ENCODE data around the gene PPP2R1B. TPM values are rescaled to one million over a fixed set of nuclear protein-coding genes. Genes with fewer than 3 reads are reported as not detected.

PPP2R1B gene
- total and polyA plus RNA-seq, 2 donors (not counting 3 experiments of a cell fraction or from before 2014, with no cell fraction given), result 18.0 to 50.8 TPM

DNA sequence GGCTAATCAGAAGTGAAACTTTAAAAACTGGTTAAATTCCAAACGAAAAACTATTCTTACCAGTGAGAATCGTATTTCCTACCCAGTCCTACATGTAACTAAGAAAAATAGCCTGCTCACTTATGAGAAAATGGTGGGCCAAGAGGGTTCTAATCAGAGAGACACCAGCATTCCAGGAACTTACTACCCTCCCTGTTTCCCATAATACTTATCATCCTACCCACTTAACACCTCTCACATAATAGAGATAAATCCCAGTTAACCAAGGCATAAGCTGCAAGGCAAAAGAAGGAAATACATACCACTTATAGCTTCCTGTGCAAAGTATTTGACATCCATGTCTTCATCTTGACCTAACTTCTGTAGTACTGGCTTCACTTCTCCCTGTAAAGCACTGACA lies 24.4 kb downstream of the PPP2R1B start:
- Histone ChIP-seq H3K4me3 (replicated peaks in 1 of 3; ENCODE audit: insufficient read depth in 1 of 3, low read depth in 1 of 3, low read length in 3 of 3) (no peak overlapping the region), H4K20me1 (replicated peaks; ENCODE audit: control insufficient read depth, extremely low read depth, insufficient read depth, low read length) (no peaks in the 10 kb centered on the region), H3K9me3 (replicated peaks; ENCODE audit: control insufficient read depth, insufficient read depth, low read length) (no peaks in the 10 kb centered on the region), H3K9ac (replicated peaks; ENCODE audit: extremely low read depth, insufficient read depth, low read length) (no peak overlapping the region), H2AFZ (ENCODE audit: low read depth, low read length) (no peak overlapping the region), H3K36me3 (ENCODE audit: control insufficient read depth in 2 of 2, extremely low read depth in 1 of 2, insufficient read depth in 2 of 2, low read length in 2 of 2) (peaks cover 10 to 18% of the 10 kb centered on the region in 2 experiments), H3K9me1 (replicated peaks; ENCODE audit: control insufficient read depth, extremely low read depth, insufficient read depth, low read length) (no peaks in the 10 kb centered on the region), H3K27ac (ENCODE audit: insufficient read depth, low read depth, low read length) (no peak overlapping the region), H3K27me3 (ENCODE audit: control insufficient read depth in 2 of 2, insufficient read depth in 2 of 2, low read length in 2 of 2) (no peaks in the 10 kb centered on the region), H3K79me2 (ENCODE audit: control insufficient read depth, insufficient read depth, low read length) (peaks cover 2% of the 10 kb centered on the region), H3K4me2 (ENCODE audit: insufficient read depth, low read length) (no peak overlapping the region), H3K4me1 (ENCODE audit: control insufficient read depth, extremely low read depth, insufficient read depth, low read length) (peaks cover 26% of the 10 kb centered on the region)
- no TSS peak for BruUV-seq (replicated peaks)
- dilution Hi-C loops (cut with MboI; ENCODE audit: extremely low pct_ligation_motif_present, low sequenced_read_pairs) (no loop called here), intact Hi-C loops (cut with micrococcal nuclease) (no loop called here)
- TF ChIP-seq, protein P1, sequence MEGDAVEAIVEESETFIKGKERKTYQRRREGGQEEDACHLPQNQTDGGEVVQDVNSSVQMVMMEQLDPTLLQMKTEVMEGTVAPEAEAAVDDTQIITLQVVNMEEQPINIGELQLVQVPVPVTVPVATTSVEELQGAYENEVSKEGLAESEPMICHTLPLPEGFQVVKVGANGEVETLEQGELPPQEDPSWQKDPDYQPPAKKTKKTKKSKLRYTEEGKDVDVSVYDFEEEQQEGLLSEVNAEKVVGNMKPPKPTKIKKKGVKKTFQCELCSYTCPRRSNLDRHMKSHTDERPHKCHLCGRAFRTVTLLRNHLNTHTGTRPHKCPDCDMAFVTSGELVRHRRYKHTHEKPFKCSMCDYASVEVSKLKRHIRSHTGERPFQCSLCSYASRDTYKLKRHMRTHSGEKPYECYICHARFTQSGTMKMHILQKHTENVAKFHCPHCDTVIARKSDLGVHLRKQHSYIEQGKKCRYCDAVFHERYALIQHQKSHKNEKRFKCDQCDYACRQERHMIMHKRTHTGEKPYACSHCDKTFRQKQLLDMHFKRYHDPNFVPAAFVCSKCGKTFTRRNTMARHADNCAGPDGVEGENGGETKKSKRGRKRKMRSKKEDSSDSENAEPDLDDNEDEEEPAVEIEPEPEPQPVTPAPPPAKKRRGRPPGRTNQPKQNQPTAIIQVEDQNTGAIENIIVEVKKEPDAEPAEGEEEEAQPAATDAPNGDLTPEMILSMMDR (IDR thresholded peaks at IDR 0.05; ENCODE audit: extremely low read depth in 1 of 2, insufficient read depth in 1 of 2, low read depth in 1 of 2, low read length in 2 of 2), result no peak
- TF ChIP-seq, protein P2, sequence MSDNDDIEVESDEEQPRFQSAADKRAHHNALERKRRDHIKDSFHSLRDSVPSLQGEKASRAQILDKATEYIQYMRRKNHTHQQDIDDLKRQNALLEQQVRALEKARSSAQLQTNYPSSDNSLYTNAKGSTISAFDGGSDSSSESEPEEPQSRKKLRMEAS (IDR thresholded peaks at IDR 0.05; ENCODE audit: insufficient read depth, insufficient read length), result no peak
- TF ChIP-seq GATA2 (IDR thresholded peaks at IDR 0.05; ENCODE audit: insufficient read depth, insufficient read length, low read depth, low read length) (no peak), FOS (IDR thresholded peaks at IDR 0.05; ENCODE audit: borderline replicate concordance, insufficient read depth, low read length) (no peak), EZH2 (IDR thresholded peaks at IDR 0.05; ENCODE audit: borderline replicate concordance, low read depth, low read length, severe bottlenecking) (no peak), MYC (IDR thresholded peaks at IDR 0.05; ENCODE audit: low read depth, low read length) (no peak), JUN (IDR thresholded peaks at IDR 0.05; ENCODE audit: borderline replicate concordance, insufficient read depth, insufficient read length, low read depth) (no peak), POLR2AphosphoS5 (IDR thresholded peaks at IDR 0.05; ENCODE audit: insufficient read depth, low read depth, low read length) (no peak)
- FAIRE-seq (no peak), DNase-seq (ENCODE audit: low read depth, low spot score) (no peak)
- CTCF ChIA-PET, result no interaction called here
- POLR2A ChIA-PET, result no interaction called here
